K562 (cell line): ENCODE results near the gene PGS1. TPM values are rescaled to one million over a fixed set of nuclear protein-coding genes. Genes with fewer than 3 reads are reported as not detected.

Experiments
- FOXA3 ChIP-seq, 2 experiments: fragments of 450-650 bp in 1 of 2; sonication (generic) in 1 of 2; formaldehyde crosslinking; IDR thresholded peaks in 1 of 2; conservative IDR thresholded peaks in 1 of 2; 2 replicates each; pipeline versions ENCODE4 v1.4.0 to v1.8.0; 2020 to 2022; ENCODE audit warnings: mild to moderate bottlenecking in 2 of 2, missing genetic modification reagents in 1 of 2
- KAT8 ChIP-seq: fragments of 450-650 bp; IDR thresholded peaks from 2 replicates; pipeline ENCODE4 v1.6.1; 2016; ENCODE audit warnings: low read depth, mild to moderate bottlenecking
- NR4A1 ChIP-seq, 2 experiments: fragments of 250-450 bp in 1 of 2; fragments of 450-650 bp in 1 of 2; sonication (Bioruptor Pico) in 1 of 2; IDR thresholded peaks; 2 replicates each; pipeline versions ENCODE4 v1.4.0 to v1.6.1; 2016 to 2020; ENCODE audit warnings: mild to moderate bottlenecking in 2 of 2, missing compliant biosample characterization in 1 of 2, missing genetic modification characterization in 1 of 2, moderate library complexity in 1 of 2
- RBM22 ChIP-seq: fragments of 200-400 bp; formaldehyde crosslinking; IDR thresholded peaks from 2 replicates; pipeline ENCODE4 v1.6.1; 2018; ENCODE audit warnings: low read length, low read depth; ENCODE audit not compliant: poor library complexity, severe bottlenecking
- SAFB ChIP-seq: fragments of 200-400 bp; formaldehyde crosslinking; IDR thresholded peaks from 2 replicates; pipeline ENCODE4 v1.6.1; 2017; ENCODE audit warnings: low read depth, low read length, borderline replicate concordance
- UBTF ChIP-seq, 2 experiments: IDR thresholded peaks; 2 replicates each; pipeline ENCODE4 v1.6.1; 2012; ENCODE audit warnings: improper control_type of control experiment in 2 of 2, low read depth in 2 of 2, low read length in 2 of 2, borderline replicate concordance in 1 of 2
- ZC3H4 ChIP-seq: sonication (generic); formaldehyde crosslinking; IDR thresholded peaks from 2 replicates; pipeline ENCODE4 v1.9.0; 2021; ENCODE audit warnings: missing genetic modification reagents, borderline replicate concordance
- polyA plus RNA-seq, 8 experiments: library from polyadenylated mRNA; depleted of rRNA in 4 of 8; stranded (reverse) in 5 of 8; unstranded in 3 of 8; fragments of >200 nt; fragmentation: Nextera tagmentation in 2 of 8; fragmentation: Illumina TruSeq in 1 of 8; extraction: Ambion mirVana in 2 of 8; extraction: Trizol in 1 of 8; gene quantifications; 2 replicates each; pipeline versions ENCODE4 v1.2.1 to v1.2.3, GENCODE V29; 2011 to 2014; ENCODE audit warnings: inconsistent platforms in 1 of 8, missing spikeins in 1 of 8
- total RNA-seq, 7 experiments: library from RNA; depleted of rRNA in 6 of 7; stranded (reverse); fragments of >200 nt in 6 of 7; fragmentation: Illumina TruSeq in 2 of 7; extraction: Trizol in 2 of 7; gene quantifications; 2 replicates each; pipeline versions ENCODE4 v1.2.1 to v1.2.3, GENCODE V29; 2011 to 2021; ENCODE audit warnings: low replicate concordance in 1 of 7
- TF ChIP-seq, protein P1 (sequence below), 2 experiments: fragments of 450-650 bp in 1 of 2; sonication (generic) in 1 of 2; formaldehyde crosslinking in 1 of 2; IDR thresholded peaks; 2 replicates each; pipeline versions ENCODE4 v1.7.1 to v1.9.0; 2016 to 2022; ENCODE audit warnings: inconsistent platforms in 1 of 2, mild to moderate bottlenecking in 1 of 2, missing genetic modification reagents in 1 of 2

PGS1 gene
- total and polyA plus RNA-seq, 9 of the 15 experiments (the other 6 are each of a cell fraction or from before 2014, with no cell fraction given) = 1.3 to 39.4 (median 22.3) TPM

DNA sequence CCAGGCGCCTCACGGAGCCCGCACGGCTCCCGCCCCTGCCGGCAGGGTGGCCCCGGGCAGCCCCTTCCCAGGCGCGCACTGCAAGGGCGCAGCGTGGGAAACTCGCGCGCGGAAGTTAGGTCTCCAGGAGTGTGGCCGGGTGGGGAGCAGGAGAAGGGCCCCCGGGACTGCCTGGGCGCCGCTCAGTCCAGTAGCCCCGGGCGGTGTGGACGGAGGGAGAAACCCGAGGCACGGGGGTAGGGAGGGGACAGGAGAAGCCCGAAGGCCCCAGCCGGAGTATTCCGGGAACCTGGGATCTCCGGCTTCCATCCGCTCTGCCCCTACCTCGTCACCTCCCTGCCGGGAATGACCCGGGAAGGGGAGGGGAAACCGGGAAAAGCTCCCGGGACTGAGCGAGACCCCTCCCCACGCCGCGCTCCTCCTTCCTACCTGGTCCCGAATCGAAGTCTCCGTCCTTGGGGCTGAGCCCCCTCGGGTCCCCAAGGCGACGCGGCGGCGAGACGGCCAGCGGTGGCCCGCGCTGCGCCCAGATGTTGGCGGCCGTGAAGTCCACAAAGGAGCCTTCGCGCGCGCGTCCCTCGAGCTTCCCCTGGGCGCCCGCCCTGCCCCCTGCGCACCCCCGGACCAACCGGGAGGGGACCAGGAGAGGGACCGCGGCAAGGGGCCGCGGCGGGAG is 19.0 kb upstream of the PGS1 start (continued):
- TF ChIP-seq, protein P1, sequence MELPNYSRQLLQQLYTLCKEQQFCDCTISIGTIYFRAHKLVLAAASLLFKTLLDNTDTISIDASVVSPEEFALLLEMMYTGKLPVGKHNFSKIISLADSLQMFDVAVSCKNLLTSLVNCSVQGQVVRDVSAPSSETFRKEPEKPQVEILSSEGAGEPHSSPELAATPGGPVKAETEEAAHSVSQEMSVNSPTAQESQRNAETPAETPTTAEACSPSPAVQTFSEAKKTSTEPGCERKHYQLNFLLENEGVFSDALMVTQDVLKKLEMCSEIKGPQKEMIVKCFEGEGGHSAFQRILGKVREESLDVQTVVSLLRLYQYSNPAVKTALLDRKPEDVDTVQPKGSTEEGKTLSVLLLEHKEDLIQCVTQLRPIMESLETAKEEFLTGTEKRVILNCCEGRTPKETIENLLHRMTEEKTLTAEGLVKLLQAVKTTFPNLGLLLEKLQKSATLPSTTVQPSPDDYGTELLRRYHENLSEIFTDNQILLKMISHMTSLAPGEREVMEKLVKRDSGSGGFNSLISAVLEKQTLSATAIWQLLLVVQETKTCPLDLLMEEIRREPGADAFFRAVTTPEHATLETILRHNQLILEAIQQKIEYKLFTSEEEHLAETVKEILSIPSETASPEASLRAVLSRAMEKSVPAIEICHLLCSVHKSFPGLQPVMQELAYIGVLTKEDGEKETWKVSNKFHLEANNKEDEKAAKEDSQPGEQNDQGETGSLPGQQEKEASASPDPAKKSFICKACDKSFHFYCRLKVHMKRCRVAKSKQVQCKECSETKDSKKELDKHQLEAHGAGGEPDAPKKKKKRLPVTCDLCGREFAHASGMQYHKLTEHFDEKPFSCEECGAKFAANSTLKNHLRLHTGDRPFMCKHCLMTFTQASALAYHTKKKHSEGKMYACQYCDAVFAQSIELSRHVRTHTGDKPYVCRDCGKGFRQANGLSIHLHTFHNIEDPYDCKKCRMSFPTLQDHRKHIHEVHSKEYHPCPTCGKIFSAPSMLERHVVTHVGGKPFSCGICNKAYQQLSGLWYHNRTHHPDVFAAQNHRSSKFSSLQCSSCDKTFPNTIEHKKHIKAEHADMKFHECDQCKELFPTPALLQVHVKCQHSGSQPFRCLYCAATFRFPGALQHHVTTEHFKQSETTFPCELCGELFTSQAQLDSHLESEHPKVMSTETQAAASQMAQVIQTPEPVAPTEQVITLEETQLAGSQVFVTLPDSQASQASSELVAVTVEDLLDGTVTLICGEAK (IDR thresholded peaks at IDR 0.05) = 0 out of 2 replicates have a peak, but pooled peaks have one; percentile 50
- TF ChIP-seq, protein P1 (CRISPR knock-in tag; IDR thresholded peaks at IDR 0.05) = no peak
- TF ChIP-seq RBM22 (peak; percentile 87), UBTF (IDR thresholded peaks at IDR 0.05; ENCODE audit: borderline replicate concordance in 1 of 2, low read depth in 2 of 2, low read length in 2 of 2) (peak in 1 of 2 experiments; percentile 43; a peak in 1 of 4 replicates), SAFB (peak; percentile 63; the same call in 1 of the 2 replicates), NR4A1 (CRISPR knock-in tag; IDR thresholded peaks at IDR 0.05) (no peak), NR4A1 (tag; IDR thresholded peaks at IDR 0.05) (peak; percentile 43; the same call in 1 of the 2 replicates), ZC3H4 (0 out of 2 replicates have a peak, but pooled peaks have one; percentile 65), FOXA3 (CRISPR knock-in tag; conservative IDR thresholded peaks at IDR 0.05 in 1 of 2, IDR thresholded peaks at IDR 0.05 in 1 of 2) (0 out of 4 replicates have a peak, but pooled peaks of 1 of the 2 experiments have one; percentile 26), KAT8 (no peak)
